A549 (cell line): ENCODE results near the gene ECHDC1. TPM values are rescaled to one million over a fixed set of nuclear protein-coding genes. Genes with fewer than 3 reads are reported as not detected.

Source experiments
- ATAC-seq, 2 experiments: fragments of 200-7000 bp in 1 of 2; fragments of >200 bp in 1 of 2; cut with Nextera tagmentation in 1 of 2; cut with Tn5 transposase in 1 of 2; 3 replicates each; pipeline versions ENCODE4 v1.8.0 to v1.9.1; 2018 to 2020; ENCODE audit warnings: mild to moderate bottlenecking in 1 of 2, moderate library complexity in 1 of 2
- CTCF ChIA-PET: fragments of 300-600 bp; sonication (Branson Sonifier 250); formaldehyde crosslinking; extraction: SDS; loops from one replicate; lab custom pipeline; 2021; ENCODE audit warnings: antibody characterized with exemption, inconsistent platforms; lab: Yijun Ruan, JAX
- POLR2A ChIA-PET: fragments of 350-600 bp; formaldehyde crosslinking; extraction: SDS; loops from one replicate; lab custom pipeline; 2021; ENCODE audit warnings: antibody characterized with exemption, inconsistent platforms; lab: Yijun Ruan, JAX
- DNase-seq, 2 experiments: peaks; one replicate each; pipeline versions ENCODE4 v3.0.0 to v3.0.0-alpha.2; 2011 to 2016; ENCODE audit warnings: low read depth in 1 of 2, low spot score in 1 of 2
- FAIRE-seq: peaks from 2 replicates; lab custom pipeline; 2011; peaks lifted over from hg19 to GRCh38; lab: Jason Lieb, UNC
- H3K27ac ChIP-seq, 2 experiments: fragments of >200 bp; sonication (Bioruptor Twin); formaldehyde crosslinking; 3 replicates each; pipeline ENCODE4 v1.5.1; 2016 to 2017
- H3K4me1 ChIP-seq: fragments of >200 bp; sonication (Bioruptor Twin); formaldehyde crosslinking; 3 replicates; pipeline ENCODE4 v1.6.1; 2016
- H3K4me2 ChIP-seq: fragments of >200 bp; sonication (Bioruptor Twin); formaldehyde crosslinking; 3 replicates; pipeline ENCODE4 v1.6.1; 2016
- H3K4me3 ChIP-seq: fragments of >200 bp; sonication (Bioruptor Twin); formaldehyde crosslinking; 3 replicates; pipeline ENCODE4 v1.5.1; 2016
- H3K9me3 ChIP-seq: fragments of >200 bp; sonication (Bioruptor Twin); formaldehyde crosslinking; 3 replicates; pipeline ENCODE4 v1.6.1; 2016
- CHD4 ChIP-seq: fragments of 200-600 bp; sonication (generic); IDR thresholded peaks from 2 replicates; pipeline ENCODE4 v1.6.1; 2016; ENCODE audit warnings: antibody characterized with exemption, mild to moderate bottlenecking, borderline replicate concordance
- EHF ChIP-seq: fragments of 250-450 bp; sonication (Bioruptor Pico); IDR thresholded peaks from 2 replicates; pipeline ENCODE4 v1.5.0; 2020; ENCODE audit warnings: mild to moderate bottlenecking
- EHMT2 ChIP-seq: fragments of 200-600 bp; sonication (generic); IDR thresholded peaks from 2 replicates; pipeline ENCODE4 v1.6.1; 2016; ENCODE audit warnings: antibody characterized with exemption, low read depth, mild to moderate bottlenecking, moderate library complexity
- ESRRA ChIP-seq: fragments of 150-350 bp; IDR thresholded peaks from 2 replicates; pipeline ENCODE4 v1.6.1; 2014; ENCODE audit warnings: mild to moderate bottlenecking, low read length, borderline replicate concordance
- FOSL2 ChIP-seq, 2 experiments: fragments of 450-650 bp in 1 of 2; fragments of >200 bp in 1 of 2; sonication (Bioruptor Twin) in 1 of 2; formaldehyde crosslinking; IDR thresholded peaks; 2 replicates each; pipeline versions ENCODE4 v1.5.0 to v1.6.1; 2016 to 2020; ENCODE audit warnings: mild to moderate bottlenecking in 1 of 2, moderate library complexity in 1 of 2
- FOXS1 ChIP-seq: fragments of 250-450 bp; sonication (Bioruptor Pico); IDR thresholded peaks from 2 replicates; pipeline ENCODE4 v1.5.0; 2020; ENCODE audit warnings: mild to moderate bottlenecking, moderate library complexity
- GATA3 ChIP-seq: IDR thresholded peaks from 2 replicates; pipeline ENCODE4 v1.6.1; 2012; ENCODE audit warnings: borderline replicate concordance
- HEYL ChIP-seq: fragments of 250-450 bp; sonication (Bioruptor Pico); IDR thresholded peaks from 2 replicates; pipeline ENCODE4 v1.8.0; 2021; ENCODE audit warnings: mild to moderate bottlenecking, moderate library complexity
- MAFK ChIP-seq: fragments of 450-650 bp; IDR thresholded peaks from 2 replicates; pipeline ENCODE4 v1.6.1; 2014; ENCODE audit not compliant: partially characterized antibody
- NPAS2 ChIP-seq: fragments of 250-450 bp; sonication (Bioruptor Pico); IDR thresholded peaks from 2 replicates; pipeline ENCODE4 v1.8.0; 2022; ENCODE audit warnings: mild to moderate bottlenecking, moderate library complexity, borderline replicate concordance
- PHF8 ChIP-seq: fragments of 200-600 bp; sonication (generic); IDR thresholded peaks from 2 replicates; pipeline ENCODE4 v1.6.1; 2016; ENCODE audit warnings: low read depth, mild to moderate bottlenecking, antibody characterized with exemption, moderate library complexity, borderline replicate concordance
- POLR2A ChIP-seq: IDR thresholded peaks from 2 replicates; pipeline ENCODE4 v1.6.1; 2012; ENCODE audit warnings: mild to moderate bottlenecking, low read length
- ZC3H11A ChIP-seq: fragments of 450-650 bp; IDR thresholded peaks from 2 replicates; pipeline ENCODE4 v1.6.1; 2014; ENCODE audit warnings: antibody characterized with exemption, mild to moderate bottlenecking
- ZFP36 ChIP-seq: fragments of 450-650 bp; IDR thresholded peaks from 2 replicates; pipeline ENCODE4 v1.6.1; 2014; ENCODE audit warnings: borderline replicate concordance; ENCODE audit not compliant: partially characterized antibody
- ZNF302 ChIP-seq: fragments of 250-450 bp; sonication (Bioruptor Pico); IDR thresholded peaks from 2 replicates; pipeline ENCODE4 v1.9.0; 2021; ENCODE audit warnings: inconsistent platforms, mild to moderate bottlenecking, moderate library complexity
- WGBS: methylation state at CpG from one replicate; pipeline ENCODE4 v1.1.6; 2017; ENCODE audit errors: missing lambda C conversion rate; 5-methylcytosine and 5-hydroxymethylcytosine counted together
- polyA plus RNA-seq, 4 experiments: library from polyadenylated mRNA; depleted of rRNA in 3 of 4; stranded (reverse); fragments of >200 nt; fragmentation: RNase III in 1 of 4; extraction: RNeasy Plus Mini Kit Qiagen cat#74134 plus additional on column Dnase treatment in 1 of 4; gene quantifications; 2 replicates in 3 of 4; 3 replicates in 1 of 4; pipeline ENCODE4 v1.2.3, GENCODE V29; 2011 to 2017
- TF ChIP-seq, protein P1 (sequence below): fragments of >200 bp; sonication (Bioruptor Twin); formaldehyde crosslinking; IDR thresholded peaks from 3 replicates; pipeline ENCODE4 v1.6.1; 2016
- TF ChIP-seq, protein P2 (sequence below): fragments of 250-450 bp; sonication (Bioruptor Pico); IDR thresholded peaks from 2 replicates; pipeline ENCODE4 v1.5.0; 2021; ENCODE audit warnings: mild to moderate bottlenecking, moderate library complexity, borderline replicate concordance
- TF ChIP-seq, protein P3 (sequence below): IDR thresholded peaks from 2 replicates; pipeline ENCODE4 v1.6.1; 2012; ENCODE audit warnings: low read depth, borderline replicate concordance
- TF ChIP-seq, protein P4 (sequence below): fragments of 200-600 bp; sonication (generic); IDR thresholded peaks from 2 replicates; pipeline ENCODE4 v1.6.1; 2016; ENCODE audit warnings: antibody characterized with exemption, mild to moderate bottlenecking, moderate library complexity

ECHDC1 gene
- polyA plus RNA-seq, 2 of the 4 experiments (the other 2 are of a cell fraction), result 53.4 to 64.3 TPM

DNA sequence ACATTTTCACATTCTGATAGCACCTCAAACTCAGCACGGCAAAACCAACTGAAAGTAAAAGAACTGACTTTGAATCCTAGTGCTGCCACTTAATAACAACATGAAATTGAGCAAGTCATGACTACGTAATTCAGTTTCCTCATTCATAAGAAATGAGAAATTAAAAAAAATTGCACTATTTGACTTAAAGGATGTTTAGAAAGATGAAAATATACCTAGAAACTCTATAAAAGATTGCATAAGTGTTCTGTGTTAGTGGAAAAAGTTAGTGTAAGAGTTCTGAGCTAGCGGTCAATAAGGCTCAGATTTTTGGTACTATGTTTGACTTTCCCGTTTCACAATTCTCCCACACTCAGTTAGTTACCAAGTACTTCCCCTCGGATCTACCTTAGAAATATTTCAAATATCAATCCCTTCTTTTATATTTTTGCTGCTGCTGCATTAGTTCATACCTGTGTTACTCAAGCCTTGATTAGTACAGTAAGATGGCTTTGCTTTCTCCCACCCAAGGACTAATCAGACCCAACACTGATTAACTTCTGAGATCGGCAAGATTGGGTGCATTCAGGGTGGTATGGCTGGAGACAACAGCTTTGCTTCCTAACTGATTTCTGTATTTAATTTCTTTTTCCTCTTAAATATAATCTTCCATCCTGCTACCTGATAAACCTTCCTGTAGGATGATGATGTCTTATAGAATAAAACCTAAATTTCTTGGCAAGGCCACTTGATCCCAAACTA, 25.9 kb downstream of the ECHDC1 start:
- Histone ChIP-seq H3K4me2 (no peak overlapping the region), H3K9me3 (no peaks in the 10 kb centered on the region), H3K4me3 (no peak overlapping the region), H3K4me1 (no peaks in the 10 kb centered on the region), H3K27ac (no peak overlapping the region)
- WGBS, result 78% methylated on average over 6 of the region's 6 CpGs
- ATAC-seq (no peak), FAIRE-seq (no peak), DNase-seq (no peak)
- ChIA-PET POLR2A (no interaction called here), CTCF (interaction anchor here (2.0 kb wide), 1 partner anchor 103 kb away, joined by 4 read pairs; no protein-coding TSS in a partner anchor)
- TF ChIP-seq CHD4, result no peak
- TF ChIP-seq ZFP36, result no peak
- TF ChIP-seq FOSL2 (IDR thresholded peaks at IDR 0.05), result no peak
- no peak for TF ChIP-seq FOSL2 (CRISPR knock-in tag; IDR thresholded peaks at IDR 0.05)
- TF ChIP-seq GATA3, result no peak
- TF ChIP-seq, protein P1, sequence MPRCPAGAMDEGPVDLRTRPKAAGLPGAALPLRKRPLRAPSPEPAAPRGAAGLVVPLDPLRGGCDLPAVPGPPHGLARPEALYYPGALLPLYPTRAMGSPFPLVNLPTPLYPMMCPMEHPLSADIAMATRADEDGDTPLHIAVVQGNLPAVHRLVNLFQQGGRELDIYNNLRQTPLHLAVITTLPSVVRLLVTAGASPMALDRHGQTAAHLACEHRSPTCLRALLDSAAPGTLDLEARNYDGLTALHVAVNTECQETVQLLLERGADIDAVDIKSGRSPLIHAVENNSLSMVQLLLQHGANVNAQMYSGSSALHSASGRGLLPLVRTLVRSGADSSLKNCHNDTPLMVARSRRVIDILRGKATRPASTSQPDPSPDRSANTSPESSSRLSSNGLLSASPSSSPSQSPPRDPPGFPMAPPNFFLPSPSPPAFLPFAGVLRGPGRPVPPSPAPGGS, result no peak
- TF ChIP-seq NPAS2 (CRISPR knock-in tag), result no peak

DNA sequence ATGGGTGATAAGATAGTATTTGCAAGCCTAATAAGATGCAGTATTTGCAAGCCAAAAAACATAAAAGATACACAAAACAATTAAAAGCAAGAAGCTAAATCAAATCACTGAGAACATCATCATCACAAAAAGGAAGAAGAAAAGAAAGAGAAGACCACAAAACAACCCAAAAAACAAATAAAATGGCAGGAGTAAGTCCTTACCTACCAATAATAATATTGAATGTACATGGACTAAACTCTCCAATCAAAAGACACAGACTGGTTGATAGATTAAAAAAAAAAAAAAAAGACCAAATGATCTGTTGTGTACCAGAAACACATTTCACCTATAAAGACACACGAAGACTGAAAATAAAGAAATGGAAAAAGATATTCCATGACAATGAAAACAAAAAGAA, 37.7 kb downstream of the ECHDC1 start:
- Histone ChIP-seq H3K4me1 (no peaks in the 10 kb centered on the region), H3K4me2 (no peak overlapping the region)
- ATAC-seq (no peak), FAIRE-seq (no peak), DNase-seq (no peak)
- POLR2A ChIA-PET, result no interaction called here
- 88% methylated on average over 1 of the region's 1 CpG for WGBS
- no peak for TF ChIP-seq GATA3
- TF ChIP-seq, protein P2, sequence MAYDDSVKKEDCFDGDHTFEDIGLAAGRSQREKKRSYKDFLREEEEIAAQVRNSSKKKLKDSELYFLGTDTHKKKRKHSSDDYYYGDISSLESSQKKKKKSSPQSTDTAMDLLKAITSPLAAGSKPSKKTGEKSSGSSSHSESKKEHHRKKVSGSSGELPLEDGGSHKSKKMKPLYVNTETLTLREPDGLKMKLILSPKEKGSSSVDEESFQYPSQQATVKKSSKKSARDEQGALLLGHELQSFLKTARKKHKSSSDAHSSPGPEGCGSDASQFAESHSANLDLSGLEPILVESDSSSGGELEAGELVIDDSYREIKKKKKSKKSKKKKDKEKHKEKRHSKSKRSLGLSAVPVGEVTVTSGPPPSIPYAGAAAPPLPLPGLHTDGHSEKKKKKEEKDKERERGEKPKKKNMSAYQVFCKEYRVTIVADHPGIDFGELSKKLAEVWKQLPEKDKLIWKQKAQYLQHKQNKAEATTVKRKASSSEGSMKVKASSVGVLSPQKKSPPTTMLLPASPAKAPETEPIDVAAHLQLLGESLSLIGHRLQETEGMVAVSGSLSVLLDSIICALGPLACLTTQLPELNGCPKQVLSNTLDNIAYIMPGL (CRISPR knock-in tag), result no peak
- TF ChIP-seq, all 56 proteins: peak for 0
- H3K4me3 ChIP-seq, result no peak overlapping the region
- H3K27ac ChIP-seq, result no peak overlapping the region
- peaks cover 3% of the 10 kb centered on the region; the same call in 1 of the 3 replicates for H3K9me3 ChIP-seq
- CTCF ChIA-PET, result interaction anchor here (1.2 to 2.7 kb wide), 2 partner anchors 115 to 157 kb away, joined by 4 to 16 read pairs; no protein-coding TSS in a partner anchor

DNA sequence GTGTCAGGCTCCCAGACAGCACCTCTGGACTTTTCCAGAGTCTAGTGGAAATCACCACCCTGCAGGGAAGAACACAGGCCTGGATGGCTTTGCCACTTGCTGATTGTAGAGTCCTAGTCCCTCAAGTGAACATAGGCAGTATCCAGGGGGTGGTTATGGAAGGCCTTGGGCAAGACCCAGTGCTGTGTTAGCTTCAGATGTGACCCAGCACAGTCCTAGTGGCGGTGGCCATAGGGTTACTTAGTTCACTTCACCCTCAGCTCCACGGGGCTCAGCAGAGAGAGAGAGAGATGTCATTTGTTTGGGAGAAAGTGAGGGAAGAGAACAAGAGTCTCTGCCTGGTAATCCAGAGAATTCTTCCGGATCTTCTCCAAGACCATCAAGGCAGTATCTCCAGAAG, 39.5 kb downstream of the ECHDC1 start:
- Histone ChIP-seq H3K4me2 (no peak overlapping the region), H3K4me3 (no peak overlapping the region), H3K4me1 (no peaks in the 10 kb centered on the region), H3K27ac (no peak overlapping the region), H3K9me3 (peaks cover 3% of the 10 kb centered on the region; the same call in 1 of the 3 replicates)
- ChIA-PET POLR2A (no interaction called here), CTCF (interaction anchor here (0.7 to 2.7 kb wide), 10 partner anchors 9 to 235 kb away, joined by 3 to 16 read pairs (median 4); no protein-coding TSS in a partner anchor)
- FAIRE-seq (no peak), DNase-seq (no peak), ATAC-seq (no peak)
- TF ChIP-seq PHF8 (no peak), MAFK (no peak), EHMT2 (no peak), POLR2A (no peak), FOXS1 (CRISPR knock-in tag) (no peak), GATA3 (no peak), EHF (CRISPR knock-in tag) (no peak), ZFP36 (no peak), ESRRA (no peak), ZNF302 (no peak), HEYL (CRISPR knock-in tag) (no peak), ZC3H11A (no peak)
- TF ChIP-seq, protein P3, sequence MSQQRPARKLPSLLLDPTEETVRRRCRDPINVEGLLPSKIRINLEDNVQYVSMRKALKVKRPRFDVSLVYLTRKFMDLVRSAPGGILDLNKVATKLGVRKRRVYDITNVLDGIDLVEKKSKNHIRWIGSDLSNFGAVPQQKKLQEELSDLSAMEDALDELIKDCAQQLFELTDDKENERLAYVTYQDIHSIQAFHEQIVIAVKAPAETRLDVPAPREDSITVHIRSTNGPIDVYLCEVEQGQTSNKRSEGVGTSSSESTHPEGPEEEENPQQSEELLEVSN, result no peak
- TF ChIP-seq, protein P4, sequence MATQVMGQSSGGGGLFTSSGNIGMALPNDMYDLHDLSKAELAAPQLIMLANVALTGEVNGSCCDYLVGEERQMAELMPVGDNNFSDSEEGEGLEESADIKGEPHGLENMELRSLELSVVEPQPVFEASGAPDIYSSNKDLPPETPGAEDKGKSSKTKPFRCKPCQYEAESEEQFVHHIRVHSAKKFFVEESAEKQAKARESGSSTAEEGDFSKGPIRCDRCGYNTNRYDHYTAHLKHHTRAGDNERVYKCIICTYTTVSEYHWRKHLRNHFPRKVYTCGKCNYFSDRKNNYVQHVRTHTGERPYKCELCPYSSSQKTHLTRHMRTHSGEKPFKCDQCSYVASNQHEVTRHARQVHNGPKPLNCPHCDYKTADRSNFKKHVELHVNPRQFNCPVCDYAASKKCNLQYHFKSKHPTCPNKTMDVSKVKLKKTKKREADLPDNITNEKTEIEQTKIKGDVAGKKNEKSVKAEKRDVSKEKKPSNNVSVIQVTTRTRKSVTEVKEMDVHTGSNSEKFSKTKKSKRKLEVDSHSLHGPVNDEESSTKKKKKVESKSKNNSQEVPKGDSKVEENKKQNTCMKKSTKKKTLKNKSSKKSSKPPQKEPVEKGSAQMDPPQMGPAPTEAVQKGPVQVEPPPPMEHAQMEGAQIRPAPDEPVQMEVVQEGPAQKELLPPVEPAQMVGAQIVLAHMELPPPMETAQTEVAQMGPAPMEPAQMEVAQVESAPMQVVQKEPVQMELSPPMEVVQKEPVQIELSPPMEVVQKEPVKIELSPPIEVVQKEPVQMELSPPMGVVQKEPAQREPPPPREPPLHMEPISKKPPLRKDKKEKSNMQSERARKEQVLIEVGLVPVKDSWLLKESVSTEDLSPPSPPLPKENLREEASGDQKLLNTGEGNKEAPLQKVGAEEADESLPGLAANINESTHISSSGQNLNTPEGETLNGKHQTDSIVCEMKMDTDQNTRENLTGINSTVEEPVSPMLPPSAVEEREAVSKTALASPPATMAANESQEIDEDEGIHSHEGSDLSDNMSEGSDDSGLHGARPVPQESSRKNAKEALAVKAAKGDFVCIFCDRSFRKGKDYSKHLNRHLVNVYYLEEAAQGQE, result no peak
- 100% methylated on average over 1 of the region's 3 CpGs for WGBS
